ENCODE results near the gene SULT1C4.

GRCh38 chr2:108367014-108367413 lies 10.7 kb upstream of the SULT1C4 start:
- TF ChIP-seq POLR2A (IDR thresholded peaks at IDR 0.05; ENCODE audit: low read depth, low read length) (no peak), TAF1 (IDR thresholded peaks at IDR 0.05; ENCODE audit: borderline replicate concordance, low read depth, low read length) (no peak), POLR2AphosphoS5 (IDR thresholded peaks at IDR 0.05; ENCODE audit: low read depth, low read length) (no peak)

All from GM12892 (cell line).